ENCODE measurements around the gene FAM111A. TPM values are rescaled to one million over a fixed set of nuclear protein-coding genes. Genes with fewer than 3 reads are reported as not detected.

Gene FAM111A
- total RNA-seq, 1 donor from 2014 or later, result 10.8 TPM

- peaks cover 23% of the 10 kb centered on the region for H3K4me1 Mint-ChIP-seq (ENCODE audit: low read depth)
- H3K4me3 Mint-ChIP-seq (ENCODE audit: unreplicated experiment), result peak overlapping the region; percentile 78
- no peak overlapping the region for H3K27ac Mint-ChIP-seq (ENCODE audit: unreplicated experiment)
- H3K36me3 Mint-ChIP-seq (ENCODE audit: low read depth), result no peaks in the 10 kb centered on the region
- no peak for DNase-seq (ENCODE audit: low spot score)
- H3K27me3 Mint-ChIP-seq (ENCODE audit: low read depth), result peaks cover 18% of the 10 kb centered on the region
- TF ChIP-seq CTCF (IDR thresholded peaks at IDR 0.05), result no peak
- no peaks in the 10 kb centered on the region for H3K9me3 Mint-ChIP-seq (ENCODE audit: low read depth)
These were observed 30.7 kb downstream of the FAM111A start for GRCh38 chr11:59173080-59173963.

GRCh38 chr11:59173964-59174663 is 31.5 kb downstream of the FAM111A start:
- DNase-seq (ENCODE audit: low spot score), result no peak
- no peaks in the 10 kb centered on the region for H3K36me3 Mint-ChIP-seq (ENCODE audit: low read depth)
- H3K4me3 Mint-ChIP-seq (ENCODE audit: unreplicated experiment), result peak overlapping the region; percentile 78
- H3K27ac Mint-ChIP-seq (ENCODE audit: unreplicated experiment), result no peak overlapping the region
- peaks cover 20% of the 10 kb centered on the region for H3K27me3 Mint-ChIP-seq (ENCODE audit: low read depth)
- H3K9me3 Mint-ChIP-seq (ENCODE audit: low read depth), result no peaks in the 10 kb centered on the region
- TF ChIP-seq CTCF (IDR thresholded peaks at IDR 0.05), result no peak
- peaks cover 23% of the 10 kb centered on the region for H3K4me1 Mint-ChIP-seq (ENCODE audit: low read depth)

- peaks cover 23% of the 10 kb centered on the region for H3K4me1 Mint-ChIP-seq (ENCODE audit: low read depth)
- TF ChIP-seq CTCF (IDR thresholded peaks at IDR 0.05), result no peak
- no peak overlapping the region for H3K27ac Mint-ChIP-seq (ENCODE audit: unreplicated experiment)
- no peak for DNase-seq (ENCODE audit: low spot score)
- H3K27me3 Mint-ChIP-seq (ENCODE audit: low read depth), result peaks cover 17% of the 10 kb centered on the region
- H3K36me3 Mint-ChIP-seq (ENCODE audit: low read depth), result no peaks in the 10 kb centered on the region
- H3K4me3 Mint-ChIP-seq (ENCODE audit: unreplicated experiment), result no peak overlapping the region
- no peaks in the 10 kb centered on the region for H3K9me3 Mint-ChIP-seq (ENCODE audit: low read depth)
These were observed 32.0 kb downstream of the FAM111A start for GRCh38 chr11:59174664-59175033.

GRCh38 chr11:59175091-59175501 is 32.4 kb downstream of the FAM111A start:
- no peak for DNase-seq (ENCODE audit: low spot score)
- H3K9me3 Mint-ChIP-seq (ENCODE audit: low read depth), result no peaks in the 10 kb centered on the region
- peaks cover 23% of the 10 kb centered on the region for H3K4me1 Mint-ChIP-seq (ENCODE audit: low read depth)
- H3K36me3 Mint-ChIP-seq (ENCODE audit: low read depth), result no peaks in the 10 kb centered on the region
- TF ChIP-seq CTCF (IDR thresholded peaks at IDR 0.05), result no peak
- H3K27me3 Mint-ChIP-seq (ENCODE audit: low read depth), result peaks cover 14% of the 10 kb centered on the region
- H3K27ac Mint-ChIP-seq (ENCODE audit: unreplicated experiment), result no peak overlapping the region
- H3K4me3 Mint-ChIP-seq (ENCODE audit: unreplicated experiment), result no peak overlapping the region

- H3K27ac Mint-ChIP-seq (ENCODE audit: unreplicated experiment), result no peak overlapping the region
- H3K36me3 Mint-ChIP-seq (ENCODE audit: low read depth), result no peaks in the 10 kb centered on the region
- DNase-seq (ENCODE audit: low spot score), result no peak
- no peak overlapping the region for H3K4me3 Mint-ChIP-seq (ENCODE audit: unreplicated experiment)
- peaks cover 14% of the 10 kb centered on the region for H3K27me3 Mint-ChIP-seq (ENCODE audit: low read depth)
- peaks cover 23% of the 10 kb centered on the region for H3K4me1 Mint-ChIP-seq (ENCODE audit: low read depth)
- H3K9me3 Mint-ChIP-seq (ENCODE audit: low read depth), result no peaks in the 10 kb centered on the region
- TF ChIP-seq CTCF (IDR thresholded peaks at IDR 0.05), result no peak
These were observed 33.7 kb downstream of the FAM111A start for GRCh38 chr11:59176330-59176729.
